NCI-H82 (cell line): ENCODE results near the gene COPB1.
A peak's percentile ranks its signal among the peaks of the same experiment; 100 is the strongest.

Experiments used
- DNase-seq: peaks from one replicate; lab custom pipeline; 2025; lab: John Stamatoyannopoulos, UW

Gene COPB1

DNA sequence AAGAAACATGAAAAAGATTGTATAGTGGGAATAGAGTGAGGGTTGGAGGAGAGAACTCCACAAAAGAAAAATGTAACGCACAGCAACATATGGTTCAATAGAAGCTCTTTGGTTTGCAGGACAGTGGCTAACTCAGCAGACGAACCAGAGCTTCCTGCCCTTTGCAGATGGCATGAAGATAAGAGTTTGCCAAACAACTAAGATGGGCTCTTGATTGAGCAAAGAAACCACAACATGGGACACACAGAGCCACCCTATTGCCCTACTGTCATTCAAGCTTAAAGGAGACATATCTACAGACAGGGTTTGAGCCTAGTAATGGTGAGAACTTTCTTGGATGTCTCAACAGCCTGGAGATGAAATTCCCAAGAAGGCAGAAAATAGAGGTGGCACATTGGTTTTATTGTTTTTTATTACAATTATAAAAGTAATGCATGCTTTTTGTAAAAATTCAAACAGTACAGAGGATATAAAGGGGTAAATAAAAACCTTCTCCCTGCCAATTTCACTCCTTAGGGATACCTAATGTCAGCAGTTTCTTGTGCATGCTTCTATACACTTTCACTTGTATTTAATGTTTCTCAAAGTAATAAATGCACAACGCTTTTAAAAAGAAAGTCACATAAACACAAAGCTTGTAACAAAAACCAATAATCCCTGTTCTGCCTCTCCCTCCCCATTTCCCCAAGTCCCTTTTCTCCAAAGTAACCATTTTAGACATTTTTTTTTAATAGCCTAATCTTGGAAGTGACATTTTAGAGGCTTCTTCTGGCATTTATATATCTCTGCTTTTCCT is 63.7 kb downstream of the COPB1 start:
- no peak for DNase-seq

DNA sequence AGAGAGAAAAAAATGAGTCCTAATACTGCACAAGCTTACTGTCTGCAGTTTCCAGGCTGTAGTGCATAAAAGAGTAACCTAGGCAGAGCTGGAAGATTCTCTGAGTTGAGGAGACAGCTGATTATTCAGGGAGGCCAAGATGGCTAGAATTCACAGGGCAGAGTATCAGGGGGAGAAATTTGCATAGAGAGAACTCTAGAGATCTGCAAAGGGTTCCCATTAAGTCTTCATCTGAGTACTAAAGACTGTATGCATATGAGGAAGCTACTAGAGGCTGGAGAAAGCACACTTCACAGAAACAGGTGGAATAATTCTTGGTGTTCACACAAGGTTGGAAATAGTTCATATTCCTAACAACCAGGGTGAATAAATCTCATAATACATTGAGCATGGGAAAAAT is 74.0 kb downstream of the COPB1 start:
- no peak for DNase-seq

DNA sequence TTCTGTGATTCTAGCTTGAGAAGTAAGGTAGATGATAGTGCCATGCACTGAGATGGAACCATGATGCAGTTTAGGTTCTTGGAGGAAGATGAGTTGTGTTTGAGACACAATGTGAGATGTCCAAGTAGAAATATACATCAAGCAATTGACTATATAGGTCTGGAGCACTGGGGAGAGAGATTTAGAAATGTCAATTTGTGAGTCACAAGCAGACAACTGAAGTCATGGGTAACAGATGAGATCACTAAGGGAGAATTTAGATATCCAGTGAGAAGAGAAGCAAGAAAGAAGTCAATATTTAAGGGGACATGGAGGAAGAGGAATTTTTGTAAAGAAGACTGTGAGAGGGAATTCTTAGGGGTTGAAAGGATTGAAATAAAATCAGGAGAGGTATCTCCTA is 75.5 kb downstream of the COPB1 start:
- DNase-seq: no peak

- no peak for DNase-seq
These were observed 76.0 kb downstream of the COPB1 start for GRCh38 chr11:14423633-14424032.

- DNase-seq: no peak
These were observed 76.8 kb downstream of the COPB1 start for GRCh38 chr11:14422814-14423182.

- DNase-seq: peak; percentile 74
These were observed 77.4 kb downstream of the COPB1 start for GRCh38 chr11:14422052-14422813.

- no peak for DNase-seq
These were observed 79.4 kb downstream of the COPB1 start for GRCh38 chr11:14420223-14420622.

DNA sequence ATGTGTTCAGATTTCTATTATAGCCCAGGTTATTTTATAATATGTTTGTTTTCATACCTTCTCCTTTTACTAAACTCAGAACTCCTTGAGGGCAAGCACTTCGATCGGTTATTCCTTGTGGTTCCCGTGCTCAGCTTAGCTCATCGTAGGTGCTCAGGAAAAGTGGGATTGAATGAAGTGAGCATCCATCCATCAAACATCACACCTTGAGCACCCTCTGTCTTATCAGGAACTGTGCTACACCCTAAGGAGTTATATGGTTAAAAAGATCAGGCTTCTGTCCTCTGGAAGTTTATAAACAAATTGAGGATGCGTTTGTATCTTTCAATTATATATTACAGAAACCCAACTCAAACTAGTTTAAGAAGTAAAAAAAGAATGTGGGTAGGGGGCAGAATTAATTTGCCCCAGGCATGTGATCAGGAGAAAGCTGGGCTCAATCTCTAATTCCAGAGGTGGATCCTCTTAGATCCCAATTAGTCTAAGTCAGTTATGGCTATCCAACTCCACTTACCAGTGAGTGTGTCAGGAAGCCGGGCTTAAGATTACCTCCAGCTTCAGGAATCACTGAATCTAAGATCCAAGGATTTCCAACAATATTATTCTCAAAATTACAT is 80.7 kb downstream of the COPB1 start:
- DNase-seq: peak; percentile 46

- no peak for DNase-seq
These were observed 81.8 kb downstream of the COPB1 start for GRCh38 chr11:14417617-14418374.

- peak; percentile 61 for DNase-seq
These were observed 82.4 kb downstream of the COPB1 start for GRCh38 chr11:14417186-14417585.

DNA sequence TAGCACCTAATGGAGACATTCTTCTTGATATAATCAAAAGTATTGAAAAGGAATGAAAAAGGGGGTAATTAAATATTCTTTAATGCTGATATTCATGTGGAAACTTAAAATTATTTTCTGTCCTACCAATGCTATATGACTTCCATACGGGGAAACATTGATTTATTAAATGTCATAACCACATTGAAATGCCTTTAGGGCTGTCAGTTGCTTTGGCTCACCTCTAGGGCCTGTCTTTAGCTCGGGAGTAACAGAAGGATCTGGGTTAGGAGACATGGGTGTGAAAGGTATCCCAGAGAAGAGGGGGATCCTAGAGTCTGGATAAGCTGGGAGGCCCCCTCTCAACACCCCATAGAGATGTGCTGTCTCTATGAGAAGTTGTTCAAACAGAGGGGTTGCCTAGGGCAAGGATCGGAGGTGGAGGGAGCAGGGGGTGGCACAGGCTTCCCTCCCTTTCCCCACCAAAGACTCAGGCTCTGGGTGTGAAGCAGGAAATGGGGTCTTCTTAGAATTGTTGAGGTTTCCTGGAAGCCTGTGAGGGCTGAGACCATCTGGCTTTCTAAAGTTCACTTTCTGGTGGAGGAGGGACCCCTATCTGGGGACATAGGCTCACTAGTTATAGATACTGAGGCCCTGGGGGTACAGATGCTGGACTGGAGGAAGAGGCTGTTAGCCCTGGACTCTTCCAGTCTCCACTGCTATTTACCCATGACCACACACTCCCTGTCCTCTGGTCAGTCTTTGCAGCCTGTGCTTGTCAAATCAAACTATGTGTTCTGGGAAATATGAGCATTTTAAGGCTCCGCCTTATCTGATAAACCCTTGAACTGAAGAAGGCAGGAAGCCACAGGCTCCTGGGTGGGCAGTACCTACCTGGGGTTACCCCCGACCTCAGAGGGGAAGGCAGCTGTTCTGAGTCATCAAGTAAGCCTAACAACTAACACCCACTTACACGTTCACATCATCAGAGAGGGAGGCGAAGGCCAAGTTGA is 84.8 kb downstream of the COPB1 start:
- DNase-seq: no peak

GRCh38 chr11:14413307-14414069 is 86.1 kb downstream of the COPB1 start:
- DNase-seq: peak; percentile 21

GRCh38 chr11:14411818-14412217 is 87.8 kb downstream of the COPB1 start:
- DNase-seq: no peak

GRCh38 chr11:14409891-14410290 is 89.7 kb downstream of the COPB1 start:
- no peak for DNase-seq

- no peak for DNase-seq
These were observed 91.0 kb downstream of the COPB1 start for GRCh38 chr11:14408612-14409011.
